Duodenal mucosa (tissue), 2 donors: ENCODE results near the gene ADAMTS15.

ENCODE experiments used
- H3K27ac ChIP-seq: one replicate; pipeline ENCODE4 v1.7.0; 2013; ENCODE audit warnings: low read depth, low read length
- H3K27me3 ChIP-seq, 2 donors: one replicate each; pipeline ENCODE4 v1.7.0; 2013; ENCODE audit warnings: low read length in 2 of 2, control low read depth in 1 of 2; ENCODE audit not compliant: insufficient read depth in 2 of 2, control insufficient read depth in 1 of 2
- H3K36me3 ChIP-seq, 2 donors: one replicate each; pipeline ENCODE4 v1.7.0; 2013; ENCODE audit warnings: low read length in 2 of 2, control low read depth in 1 of 2; ENCODE audit not compliant: insufficient read depth in 2 of 2, control insufficient read depth in 1 of 2
- H3K4me1 ChIP-seq, 2 donors: one replicate each; pipeline ENCODE4 v1.7.0; 2013; ENCODE audit warnings: low read length in 2 of 2, control low read depth in 1 of 2; ENCODE audit not compliant: insufficient read depth in 2 of 2, control insufficient read depth in 1 of 2
- H3K4me3 ChIP-seq, 2 donors: one replicate each; pipeline ENCODE4 v1.7.0; 2013; ENCODE audit warnings: low read length in 2 of 2, low read depth in 1 of 2
- H3K9ac ChIP-seq, 2 donors: one replicate each; pipeline ENCODE4 v1.7.0; 2013; ENCODE audit warnings: low read length in 2 of 2, low read depth in 1 of 2
- H3K9me3 ChIP-seq, 2 donors: one replicate each; pipeline ENCODE4 v1.7.0; 2013; ENCODE audit warnings: low read length in 2 of 2, control low read depth in 1 of 2; ENCODE audit not compliant: control insufficient read depth in 1 of 2

ADAMTS15 gene

DNA sequence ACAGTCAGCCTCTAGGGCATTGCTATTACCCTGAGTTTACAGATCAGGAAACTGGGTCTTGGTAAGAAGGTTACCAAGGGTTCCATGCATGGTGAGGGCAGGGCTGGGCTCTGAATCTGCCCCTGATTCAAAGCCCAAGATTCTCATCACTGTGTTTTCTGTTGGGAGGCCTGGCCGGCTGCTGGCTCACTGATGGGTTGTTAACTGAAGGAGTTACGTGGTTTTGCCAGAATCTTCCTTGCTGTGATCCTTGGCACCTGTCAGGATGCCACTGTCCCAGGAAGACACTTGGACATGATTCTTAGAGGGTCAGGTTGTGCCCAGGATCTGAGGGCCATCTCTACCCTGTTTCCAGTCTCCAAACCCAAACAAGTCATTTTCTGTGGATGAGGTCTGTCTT, 61.5 kb downstream of the ADAMTS15 start:
- H3K36me3 ChIP-seq, result no peaks in the 10 kb centered on the region
- no peak overlapping the region for H3K9ac ChIP-seq
- no peak overlapping the region for H3K4me3 ChIP-seq
- no peaks in the 10 kb centered on the region for H3K27me3 ChIP-seq
- no peak overlapping the region for H3K27ac ChIP-seq
- H3K4me1 ChIP-seq, result peaks cover 13 to 20% of the 10 kb centered on the region in 2 donors
- H3K9me3 ChIP-seq, result peaks cover 7 to 8% of the 10 kb centered on the region in 2 donors

DNA sequence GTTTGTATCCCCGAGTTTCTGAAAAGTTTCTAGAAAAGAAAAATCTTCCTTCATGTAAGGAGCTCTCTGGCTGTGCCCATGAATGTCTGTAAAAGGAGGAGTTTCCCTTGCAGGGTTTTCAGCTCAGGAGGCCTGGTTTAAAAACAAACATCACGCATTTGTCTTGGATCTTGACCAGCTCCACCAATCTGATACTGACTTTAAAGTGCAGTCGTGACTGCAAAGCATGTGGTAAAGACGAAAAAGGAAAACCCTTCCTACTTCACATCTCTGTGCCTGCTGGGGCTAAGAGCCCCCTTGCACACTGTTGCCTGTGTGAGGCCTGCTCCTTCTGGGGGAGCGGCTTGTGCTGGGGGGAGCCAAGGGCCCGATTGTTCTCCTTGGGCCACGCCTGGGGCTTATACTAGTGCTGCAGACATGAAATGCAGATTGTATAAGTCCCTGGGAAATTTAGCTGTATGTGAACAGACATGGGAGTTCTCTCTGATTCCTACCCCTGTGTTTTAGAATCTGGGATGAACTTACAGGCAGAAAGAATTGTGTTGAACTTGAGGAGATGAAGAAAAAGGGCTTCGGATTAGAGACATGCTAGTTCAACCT, 62.1 kb downstream of the ADAMTS15 start:
- Histone ChIP-seq H3K9me3 (peaks cover 7 to 8% of the 10 kb centered on the region in 2 donors), H3K27ac (no peak overlapping the region), H3K4me3 (no peak overlapping the region), H3K36me3 (no peaks in the 10 kb centered on the region), H3K9ac (no peak overlapping the region), H3K27me3 (no peaks in the 10 kb centered on the region), H3K4me1 (peaks cover 13 to 20% of the 10 kb centered on the region in 2 donors)

DNA sequence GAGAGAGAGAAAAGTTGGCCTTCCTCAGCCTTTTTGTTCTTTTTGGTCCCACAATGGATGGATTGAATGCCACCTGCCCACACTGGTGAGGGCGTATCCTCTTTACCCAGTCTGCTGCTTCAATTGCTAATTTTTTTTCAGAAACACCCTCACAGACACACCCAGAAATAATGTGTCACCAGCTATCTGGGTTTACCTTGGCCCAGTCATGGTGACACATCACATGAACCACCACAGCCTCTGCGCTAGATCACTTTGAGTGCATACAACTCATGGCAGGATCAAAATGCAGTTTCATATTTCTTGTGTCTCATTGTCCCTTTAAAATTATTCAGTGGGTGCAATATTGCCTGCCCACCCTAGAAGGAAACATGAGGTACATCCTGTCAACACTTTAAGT, 63.3 kb downstream of the ADAMTS15 start:
- Histone ChIP-seq H3K27me3 (no peaks in the 10 kb centered on the region), H3K9me3 (peaks cover 7 to 8% of the 10 kb centered on the region in 2 donors), H3K9ac (no peak overlapping the region), H3K4me3 (no peak overlapping the region), H3K27ac (no peak overlapping the region), H3K4me1 (peaks cover 13 to 20% of the 10 kb centered on the region in 2 donors), H3K36me3 (no peaks in the 10 kb centered on the region)

DNA sequence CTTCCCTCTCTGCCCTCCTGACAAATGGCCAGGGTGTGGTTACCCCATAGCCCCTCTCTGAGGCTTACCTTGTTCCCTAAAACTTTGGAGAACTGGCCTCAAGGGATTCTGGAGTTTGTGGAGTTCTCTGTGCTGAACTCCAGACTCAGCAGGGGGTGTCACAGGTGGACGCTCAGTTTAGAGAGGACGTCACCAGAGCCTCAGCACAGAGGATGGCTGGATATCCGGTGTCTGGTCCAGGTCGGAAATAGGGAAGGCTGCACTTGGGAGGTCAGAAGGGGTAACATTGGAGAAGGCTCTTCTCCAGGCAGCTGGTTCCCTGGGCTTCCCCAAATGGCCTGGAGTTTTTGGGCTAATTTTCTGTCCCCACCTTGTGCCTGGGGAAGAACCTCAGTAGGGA, 64.2 kb downstream of the ADAMTS15 start:
- Histone ChIP-seq H3K27me3 (no peaks in the 10 kb centered on the region), H3K9ac (no peak overlapping the region), H3K27ac (no peak overlapping the region), H3K4me1 (peaks cover 14 to 24% of the 10 kb centered on the region in 2 donors), H3K4me3 (no peak overlapping the region), H3K36me3 (no peaks in the 10 kb centered on the region), H3K9me3 (peaks cover 0 to under 1% of the 10 kb centered on the region in 2 donors)

DNA sequence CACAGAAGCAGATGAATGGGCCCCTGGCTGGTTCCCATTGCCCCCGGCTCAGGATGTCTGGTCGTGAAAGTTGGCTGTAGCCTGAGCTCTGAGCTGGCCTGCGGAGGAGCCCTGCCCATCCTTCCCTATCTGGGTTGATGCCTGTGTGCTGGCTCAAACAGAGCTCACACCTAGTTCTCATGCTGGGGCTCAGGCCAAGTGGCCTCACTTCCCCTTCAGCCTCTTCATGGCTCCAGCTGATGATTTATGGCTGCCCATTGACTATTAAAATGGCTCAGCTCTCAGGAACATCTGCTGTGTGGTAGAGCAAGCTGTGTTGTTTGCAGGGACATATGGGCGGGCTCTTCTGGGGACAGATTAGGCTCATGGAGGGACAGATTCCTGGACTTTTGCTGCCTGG, 64.7 kb downstream of the ADAMTS15 start:
- H3K27me3 ChIP-seq, result no peaks in the 10 kb centered on the region
- H3K4me3 ChIP-seq, result no peak overlapping the region
- H3K9me3 ChIP-seq, result no peaks in the 10 kb centered on the region
- H3K9ac ChIP-seq, result no peak overlapping the region
- no peak overlapping the region for H3K27ac ChIP-seq
- no peaks in the 10 kb centered on the region for H3K36me3 ChIP-seq
- peaks cover 19 to 24% of the 10 kb centered on the region in 2 donors for H3K4me1 ChIP-seq

DNA sequence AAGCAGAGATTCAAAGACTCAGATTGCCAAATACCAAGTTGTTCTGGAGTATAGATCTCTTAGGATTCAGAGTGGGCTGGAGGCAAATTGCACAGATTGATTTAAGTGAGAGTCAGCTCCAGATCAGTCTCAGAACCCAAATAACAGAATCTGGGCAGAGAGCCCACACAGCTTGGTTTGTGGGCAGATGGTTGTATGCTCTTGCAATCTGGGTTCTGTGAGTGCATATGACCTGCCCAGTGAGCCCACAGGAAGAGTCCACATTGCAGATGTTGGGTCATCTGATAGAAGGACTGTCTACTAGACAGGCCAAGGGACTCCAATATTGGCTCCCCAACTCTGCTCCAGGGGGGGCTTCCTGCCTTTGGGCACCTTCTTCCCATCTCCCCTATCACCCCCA, 65.9 kb downstream of the ADAMTS15 start:
- Histone ChIP-seq H3K4me3 (no peak overlapping the region), H3K9ac (no peak overlapping the region), H3K4me1 (peaks cover 23 to 33% of the 10 kb centered on the region in 2 donors), H3K9me3 (no peaks in the 10 kb centered on the region), H3K36me3 (no peaks in the 10 kb centered on the region), H3K27me3 (no peaks in the 10 kb centered on the region), H3K27ac (no peak overlapping the region)

DNA sequence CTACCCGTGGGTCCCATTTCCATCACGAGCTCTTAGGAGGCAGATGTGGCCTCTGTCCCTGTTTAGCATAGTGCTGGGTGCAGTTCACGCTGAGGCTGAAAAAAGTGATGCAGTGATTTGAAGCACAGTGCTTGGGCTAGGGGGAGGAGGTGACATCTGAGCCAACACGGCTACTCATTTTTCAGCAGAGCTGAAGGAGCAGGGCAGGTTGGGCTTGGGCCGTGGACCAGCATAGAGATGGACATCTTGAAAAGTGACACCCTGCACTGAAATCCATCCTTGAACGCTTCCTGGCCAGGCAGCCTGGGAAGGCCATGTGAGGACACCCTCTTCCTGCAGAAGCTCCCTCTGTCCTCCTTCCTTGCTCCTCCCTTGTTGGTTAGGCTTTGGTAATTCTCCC, 66.4 kb downstream of the ADAMTS15 start:
- H3K9me3 ChIP-seq, result no peaks in the 10 kb centered on the region
- H3K27me3 ChIP-seq, result no peaks in the 10 kb centered on the region
- no peaks in the 10 kb centered on the region for H3K36me3 ChIP-seq
- H3K4me1 ChIP-seq, result peaks cover 25 to 32% of the 10 kb centered on the region in 2 donors
- no peak overlapping the region for H3K27ac ChIP-seq
- no peak overlapping the region for H3K9ac ChIP-seq
- no peak overlapping the region for H3K4me3 ChIP-seq

DNA sequence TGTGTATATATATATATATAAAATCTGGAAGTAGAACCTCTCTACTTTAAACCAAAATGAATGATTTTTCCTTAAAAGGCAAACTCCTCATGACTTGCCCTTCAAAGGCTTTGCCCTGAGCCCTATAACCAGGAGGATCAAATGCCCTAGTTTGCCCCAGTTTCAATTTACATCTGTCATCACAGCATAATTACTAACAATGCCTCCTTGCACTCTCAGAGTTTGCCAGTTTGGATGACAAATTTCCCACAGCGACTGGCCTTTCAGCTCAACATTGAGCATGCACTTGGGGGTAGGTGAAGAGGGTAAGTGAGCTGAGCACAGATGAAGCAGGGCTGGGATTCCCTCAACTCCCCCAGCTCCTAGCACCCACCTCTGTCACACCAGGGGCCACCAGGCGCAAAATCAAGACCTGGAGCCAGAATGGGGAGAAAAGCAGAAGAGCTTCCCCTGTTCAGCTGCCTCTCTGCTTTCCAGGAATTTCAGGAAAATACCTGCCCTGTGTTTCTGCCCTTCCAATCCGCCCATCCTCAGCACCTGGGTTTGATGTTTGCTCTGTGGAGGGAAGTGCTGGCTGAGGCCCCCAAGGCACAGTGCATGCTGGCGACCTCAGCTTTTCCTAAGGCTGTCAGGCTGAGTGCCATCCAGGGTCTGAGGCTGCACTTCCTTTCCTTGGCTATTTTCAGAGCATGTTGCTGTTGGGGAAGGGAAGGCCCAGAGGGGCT, 67.5 kb downstream of the ADAMTS15 start:
- Histone ChIP-seq H3K4me1 (peaks cover 21 to 23% of the 10 kb centered on the region in 2 donors), H3K4me3 (no peak overlapping the region), H3K36me3 (no peaks in the 10 kb centered on the region), H3K27me3 (no peaks in the 10 kb centered on the region), H3K9me3 (no peaks in the 10 kb centered on the region), H3K9ac (no peak overlapping the region), H3K27ac (no peak overlapping the region)

DNA sequence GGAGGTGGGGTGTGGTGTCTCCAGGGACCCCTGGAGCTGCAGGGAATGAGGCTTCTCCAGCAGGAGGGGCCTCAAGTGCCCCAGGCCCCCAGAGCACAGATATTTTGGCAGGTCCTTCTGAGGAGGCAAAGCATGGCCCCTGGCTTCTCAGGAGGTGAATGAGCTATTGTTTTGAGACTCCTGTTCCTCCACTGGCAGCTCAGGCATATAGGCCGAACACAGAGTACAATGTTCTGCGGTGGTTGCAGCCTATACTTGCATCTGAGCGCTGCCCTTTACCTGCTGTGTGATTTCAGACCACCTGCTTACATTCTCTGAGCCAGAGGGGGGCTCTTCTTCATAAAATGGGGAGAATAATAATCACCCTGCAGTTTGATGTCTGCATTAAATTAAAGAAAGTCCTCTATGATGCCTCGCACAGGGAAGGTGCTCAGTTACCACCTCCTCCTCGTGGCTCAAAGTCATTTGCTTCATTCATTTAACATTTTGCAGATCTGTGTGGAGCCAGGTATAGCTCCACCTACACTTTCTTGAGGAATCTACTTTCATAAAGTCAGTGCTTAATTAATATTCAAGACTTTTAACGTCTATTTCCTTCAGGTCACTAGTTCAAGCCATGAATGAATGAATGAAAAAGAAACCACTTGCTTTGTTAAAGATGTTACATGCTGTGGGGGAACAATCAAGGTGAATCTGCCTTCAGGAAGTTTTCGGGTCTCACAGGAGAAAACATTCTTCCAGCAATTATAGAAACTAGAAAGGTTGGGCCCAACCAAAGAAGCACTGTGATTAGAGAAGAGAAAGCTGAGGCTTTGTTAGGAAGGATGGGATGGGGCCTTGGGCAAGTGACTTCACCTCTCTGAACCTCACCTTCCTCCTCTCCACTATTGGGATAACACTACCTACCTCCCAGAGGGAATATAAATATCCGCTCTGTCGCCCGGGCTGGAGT, 68.4 kb downstream of the ADAMTS15 start:
- Histone ChIP-seq H3K9ac (no peak overlapping the region), H3K27me3 (no peaks in the 10 kb centered on the region), H3K9me3 (no peaks in the 10 kb centered on the region), H3K36me3 (no peaks in the 10 kb centered on the region), H3K27ac (no peak overlapping the region), H3K4me3 (no peak overlapping the region), H3K4me1 (peaks cover 24 to 25% of the 10 kb centered on the region in 2 donors)

DNA sequence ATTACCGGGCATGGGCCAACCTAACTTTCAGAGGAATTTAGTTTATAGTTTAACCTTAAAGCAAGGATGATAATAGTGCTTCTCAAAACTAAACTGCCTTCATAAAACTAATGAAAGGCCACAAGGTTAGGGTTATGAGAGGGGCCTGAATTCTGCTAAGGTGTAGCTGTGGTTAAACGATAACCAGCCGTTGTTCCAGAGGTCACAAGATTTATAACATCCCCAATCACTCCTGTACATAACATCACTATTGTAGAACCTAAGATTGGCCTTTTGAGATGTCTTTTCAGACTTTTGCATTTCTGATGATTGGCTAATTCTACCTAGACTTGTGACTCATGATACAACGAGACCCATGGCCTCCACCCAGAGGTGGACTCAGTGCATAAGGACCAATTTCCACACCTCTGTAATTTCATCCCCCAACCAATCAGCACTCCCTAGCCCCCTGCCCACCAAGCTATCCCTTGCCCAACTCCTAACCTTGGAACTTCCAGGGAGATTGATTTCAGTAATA, 69.8 kb downstream of the ADAMTS15 start:
- Histone ChIP-seq H3K9ac (no peak overlapping the region), H3K27me3 (no peaks in the 10 kb centered on the region), H3K27ac (no peak overlapping the region), H3K9me3 (no peaks in the 10 kb centered on the region), H3K4me3 (no peak overlapping the region), H3K36me3 (no peaks in the 10 kb centered on the region), H3K4me1 (peaks cover 21 to 30% of the 10 kb centered on the region in 2 donors)
